ENCODE results near the gene UGP2. TPM values are rescaled to one million over a fixed set of nuclear protein-coding genes. Genes with fewer than 3 reads are reported as not detected.

Gene UGP2
- total RNA-seq, 1 donor from 2014 or later, result 314 TPM

DNA sequence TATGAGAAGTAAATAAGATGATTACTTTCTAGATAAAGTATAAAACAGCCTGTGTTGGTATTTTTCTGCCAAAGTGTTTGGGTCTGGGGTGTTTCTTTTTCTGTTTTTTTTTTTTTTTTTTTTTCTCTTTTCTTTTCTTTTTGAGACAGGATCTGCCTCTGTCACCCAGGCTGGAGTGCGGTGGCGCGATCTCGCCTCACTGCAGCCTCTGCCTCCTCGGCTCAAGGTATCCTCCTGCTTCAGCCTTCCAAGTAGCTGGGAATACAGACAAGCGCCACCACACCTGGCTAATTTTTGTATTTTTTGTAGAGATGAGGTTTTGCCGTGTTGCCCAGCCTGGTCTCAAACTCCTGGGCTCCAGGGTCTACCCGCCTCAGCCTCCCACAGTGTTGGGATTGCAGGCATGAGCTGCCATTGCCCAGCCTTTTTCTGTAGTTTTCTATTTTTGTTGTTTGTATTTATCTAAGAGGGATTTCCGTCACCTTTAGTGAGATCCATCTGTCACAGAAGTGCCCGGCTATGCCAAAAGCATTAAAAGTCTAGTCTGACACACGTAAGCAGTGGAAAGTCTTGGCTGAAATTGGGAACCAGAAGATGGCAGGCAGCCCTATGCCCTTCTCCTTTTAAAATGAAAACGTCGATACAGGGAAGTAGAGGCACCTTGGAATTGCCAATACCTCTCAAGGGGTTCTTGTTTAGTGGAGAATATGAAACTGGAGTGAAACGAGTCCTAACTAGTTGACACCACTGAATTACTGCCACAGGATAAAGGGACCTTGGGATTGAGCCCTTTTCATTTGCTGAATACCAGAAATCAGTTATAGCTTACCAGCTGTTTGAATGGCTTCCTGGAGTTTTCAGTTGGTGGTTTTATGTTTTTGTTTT is 14.0 kb downstream of the UGP2 start:
- Histone ChIP-seq H3K4me2 (ENCODE audit: low read length) (no peak overlapping the region), H3K4me3 (ENCODE audit: insufficient read depth, low read depth, low read length) (no peak overlapping the region), H3K27me3 (ENCODE audit: insufficient read depth, low read length) (no peaks in the 10 kb centered on the region), H2AFZ (ENCODE audit: low read depth, low read length) (no peak overlapping the region), H3K9me3 (ENCODE audit: insufficient read depth, low read depth, low read length) (no peaks in the 10 kb centered on the region), H3K36me3 (ENCODE audit: insufficient read depth, low read length) (peaks cover 12% of the 10 kb centered on the region), H3K27ac (ENCODE audit: low read depth, low read length) (no peak overlapping the region), H4K20me1 (ENCODE audit: insufficient read depth, low read length) (peaks cover 56% of the 10 kb centered on the region), H3K9ac (ENCODE audit: low read length) (no peak overlapping the region), H3K79me2 (ENCODE audit: insufficient read depth, low read length) (peaks cover 72% of the 10 kb centered on the region), H3K4me1 (ENCODE audit: insufficient read depth, low read length) (no peaks in the 10 kb centered on the region)
- Mint-ChIP-seq H3K9me3 (ENCODE audit: unreplicated experiment) (no peaks in the 10 kb centered on the region), H3K4me1 (ENCODE audit: low read depth, unreplicated experiment) (peaks cover 38% of the 10 kb centered on the region), H3K27ac (ENCODE audit: unreplicated experiment) (no peak overlapping the region), H3K4me3 (ENCODE audit: unreplicated experiment) (no peak overlapping the region), H3K27me3 (ENCODE audit: low read depth, unreplicated experiment) (no peaks in the 10 kb centered on the region), H3K36me3 (ENCODE audit: low read depth, unreplicated experiment) (peaks cover 24% of the 10 kb centered on the region)
- TF ChIP-seq EZH2 (IDR thresholded peaks at IDR 0.05; ENCODE audit: insufficient read depth, low read length), result no peak
- TF ChIP-seq, protein P1, sequence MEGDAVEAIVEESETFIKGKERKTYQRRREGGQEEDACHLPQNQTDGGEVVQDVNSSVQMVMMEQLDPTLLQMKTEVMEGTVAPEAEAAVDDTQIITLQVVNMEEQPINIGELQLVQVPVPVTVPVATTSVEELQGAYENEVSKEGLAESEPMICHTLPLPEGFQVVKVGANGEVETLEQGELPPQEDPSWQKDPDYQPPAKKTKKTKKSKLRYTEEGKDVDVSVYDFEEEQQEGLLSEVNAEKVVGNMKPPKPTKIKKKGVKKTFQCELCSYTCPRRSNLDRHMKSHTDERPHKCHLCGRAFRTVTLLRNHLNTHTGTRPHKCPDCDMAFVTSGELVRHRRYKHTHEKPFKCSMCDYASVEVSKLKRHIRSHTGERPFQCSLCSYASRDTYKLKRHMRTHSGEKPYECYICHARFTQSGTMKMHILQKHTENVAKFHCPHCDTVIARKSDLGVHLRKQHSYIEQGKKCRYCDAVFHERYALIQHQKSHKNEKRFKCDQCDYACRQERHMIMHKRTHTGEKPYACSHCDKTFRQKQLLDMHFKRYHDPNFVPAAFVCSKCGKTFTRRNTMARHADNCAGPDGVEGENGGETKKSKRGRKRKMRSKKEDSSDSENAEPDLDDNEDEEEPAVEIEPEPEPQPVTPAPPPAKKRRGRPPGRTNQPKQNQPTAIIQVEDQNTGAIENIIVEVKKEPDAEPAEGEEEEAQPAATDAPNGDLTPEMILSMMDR (IDR thresholded peaks at IDR 0.05; ENCODE audit: insufficient read depth, low read depth, low read length), result no peak
- no peak for DNase-seq (ENCODE audit: low read depth)
- no peak for FAIRE-seq

DNA sequence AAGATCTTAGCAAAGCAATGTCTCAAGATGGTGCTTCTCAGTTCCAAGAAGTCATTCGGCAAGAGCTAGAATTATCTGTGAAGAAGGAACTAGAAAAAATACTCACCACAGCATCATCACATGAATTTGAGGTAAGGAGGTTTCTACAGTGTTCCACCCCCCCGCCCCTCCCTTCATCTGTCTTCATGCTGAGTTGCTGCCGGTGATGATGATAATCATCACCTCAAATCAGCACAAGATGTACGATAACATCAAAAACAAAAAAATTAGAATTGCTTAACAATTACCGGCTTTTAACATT is 14.6 kb downstream of the UGP2 start:
- H3K9ac ChIP-seq (ENCODE audit: low read length), result no peak overlapping the region
- peaks cover 12% of the 10 kb centered on the region for H3K36me3 ChIP-seq (ENCODE audit: insufficient read depth, low read length)
- H3K4me1 Mint-ChIP-seq (ENCODE audit: low read depth, unreplicated experiment), result peaks cover 35% of the 10 kb centered on the region

More for the DNA sequence above, 14.6 kb downstream of the UGP2 start:
- peaks cover 51% of the 10 kb centered on the region for H4K20me1 ChIP-seq (ENCODE audit: insufficient read depth, low read length)
- peaks cover 24% of the 10 kb centered on the region for H3K36me3 Mint-ChIP-seq (ENCODE audit: low read depth, unreplicated experiment)
- no peak overlapping the region for H3K4me2 ChIP-seq (ENCODE audit: low read length)
- H3K27ac ChIP-seq (ENCODE audit: low read depth, low read length), result no peak overlapping the region
- H3K79me2 ChIP-seq (ENCODE audit: insufficient read depth, low read length), result peaks cover 66% of the 10 kb centered on the region
- no peaks in the 10 kb centered on the region for H3K27me3 Mint-ChIP-seq (ENCODE audit: low read depth, unreplicated experiment)
- no peaks in the 10 kb centered on the region for H3K27me3 ChIP-seq (ENCODE audit: insufficient read depth, low read length)
- H2AFZ ChIP-seq (ENCODE audit: low read depth, low read length), result no peak overlapping the region
- H3K4me3 Mint-ChIP-seq (ENCODE audit: unreplicated experiment), result no peak overlapping the region
- no peak for FAIRE-seq
- no peak for DNase-seq (ENCODE audit: low read depth)
- no peak overlapping the region for H3K4me3 ChIP-seq (ENCODE audit: insufficient read depth, low read depth, low read length)
- no peaks in the 10 kb centered on the region for H3K9me3 ChIP-seq (ENCODE audit: insufficient read depth, low read depth, low read length)
- H3K4me1 ChIP-seq (ENCODE audit: insufficient read depth, low read length), result no peaks in the 10 kb centered on the region
- H3K27ac Mint-ChIP-seq (ENCODE audit: unreplicated experiment), result no peak overlapping the region
- no peaks in the 10 kb centered on the region for H3K9me3 Mint-ChIP-seq (ENCODE audit: unreplicated experiment)
- TF ChIP-seq EZH2 (IDR thresholded peaks at IDR 0.05; ENCODE audit: insufficient read depth, low read length), result no peak
- TF ChIP-seq, protein P1 (IDR thresholded peaks at IDR 0.05; ENCODE audit: insufficient read depth, low read depth, low read length), result no peak
